ENCODE results near the gene TMEM132D. TPM values are rescaled to one million over a fixed set of nuclear protein-coding genes. Genes with fewer than 3 reads are reported as not detected.

TMEM132D gene
- total and polyA plus RNA-seq, 4 donors = 0.01 to 0.14 (median 0.08) TPM

GRCh38 chr12:129877411-129877810 is 26.4 kb downstream of the TMEM132D start:
- no peak overlapping the region for H3K9ac ChIP-seq (ENCODE audit: low read depth in 1 of 2, low read length in 2 of 2)

GRCh38 chr12:129873833-129874208 is 30.0 kb downstream of the TMEM132D start:
- no peak overlapping the region for H3K4me3 ChIP-seq (ENCODE audit: low read depth in 1 of 3, low read length in 3 of 3)
- DNase-seq (ENCODE audit: low spot score) = no peak
- H3K27me3 ChIP-seq (ENCODE audit: control insufficient read depth in 4 of 4, insufficient read depth in 4 of 4, low read length in 3 of 4) = peaks cover 0 to 2% (median 0%) of the 10 kb centered on the region in 4 donors
- H3K27ac ChIP-seq (ENCODE audit: low read depth in 1 of 2, low read length in 2 of 2) = no peak overlapping the region
- H3K9me3 ChIP-seq (ENCODE audit: control insufficient read depth in 4 of 4, low read length in 3 of 4) = no peaks in the 10 kb centered on the region
- no peak overlapping the region for H3K9ac ChIP-seq (ENCODE audit: low read depth in 1 of 2, low read length in 2 of 2)
- WGBS = 68% methylated on average over 6 of the region's 6 CpGs
- TF ChIP-seq REST (IDR thresholded peaks at IDR 0.05) (no peak), TAF1 (conservative IDR thresholded peaks at IDR 0.05) (no peak), FOXA2 (IDR thresholded peaks at IDR 0.05) (no peak), EGR1 (IDR thresholded peaks at IDR 0.05; ENCODE audit: low read depth in 2 of 2) (no peak), HNF4G (IDR thresholded peaks at IDR 0.05) (no peak), ATF3 (IDR thresholded peaks at IDR 0.05) (no peak)
- H3K36me3 ChIP-seq (ENCODE audit: control insufficient read depth in 4 of 4, insufficient read depth in 3 of 4, low read depth in 1 of 4, low read length in 3 of 4) = no peaks in the 10 kb centered on the region
- no peaks in the 10 kb centered on the region for H3K4me1 ChIP-seq (ENCODE audit: control insufficient read depth in 4 of 4, insufficient read depth in 4 of 4, low read length in 3 of 4)

More at GRCh38 chr12:129877411-129877810, 26.4 kb downstream of the TMEM132D start:
- DNase-seq (ENCODE audit: low spot score) = no peak
- no peaks in the 10 kb centered on the region for H3K4me1 ChIP-seq (ENCODE audit: control insufficient read depth in 4 of 4, insufficient read depth in 4 of 4, low read length in 3 of 4)
- 75% methylated on average over 11 of the region's 11 CpGs for WGBS
- no peak overlapping the region for H3K27ac ChIP-seq (ENCODE audit: low read depth in 1 of 2, low read length in 2 of 2)
- no peak overlapping the region for H3K4me3 ChIP-seq (ENCODE audit: low read depth in 1 of 3, low read length in 3 of 3)
- no peaks in the 10 kb centered on the region for H3K36me3 ChIP-seq (ENCODE audit: control insufficient read depth in 4 of 4, insufficient read depth in 3 of 4, low read depth in 1 of 4, low read length in 3 of 4)
- no peaks in the 10 kb centered on the region for H3K27me3 ChIP-seq (ENCODE audit: control insufficient read depth in 4 of 4, insufficient read depth in 4 of 4, low read length in 3 of 4)
- no peak for TF ChIP-seq SP1 (IDR thresholded peaks at IDR 0.05)
- TF ChIP-seq REST (IDR thresholded peaks at IDR 0.05) = no peak
- TF ChIP-seq FOXA2 (IDR thresholded peaks at IDR 0.05) = no peak
- TF ChIP-seq RAD21 (IDR thresholded peaks at IDR 0.05) = no peak
- TF ChIP-seq MAX (IDR thresholded peaks at IDR 0.05) = no peak
- no peak for TF ChIP-seq HNF4G (IDR thresholded peaks at IDR 0.05)
- no peaks in the 10 kb centered on the region for H3K9me3 ChIP-seq (ENCODE audit: control insufficient read depth in 4 of 4, low read length in 3 of 4)

All from liver (tissue), 9 donors.